Small intestine (tissue), 7 donors: ENCODE results near the gene TTC34. TPM values are rescaled to one million over a fixed set of nuclear protein-coding genes. Genes with fewer than 3 reads are reported as not detected.

ENCODE experiments used
- DNase-seq, 2 donors: peaks; one replicate each; pipeline versions ENCODE4 v3.0.0 to v3.0.0-alpha.2; 2013
- FAIRE-seq: peaks from 2 replicates; lab custom pipeline; 2012; peaks lifted over from hg19 to GRCh38; lab: Jason Lieb, UNC
- H3K27ac ChIP-seq, 3 donors: one replicate each; pipeline ENCODE4 v1.5.1; 2013; ENCODE audit warnings: low read length in 2 of 3, mild to moderate bottlenecking in 2 of 3, control low read depth in 1 of 3, inconsistent platforms in 1 of 3, low read depth in 1 of 3, moderate library complexity in 1 of 3
- H3K27me3 ChIP-seq, 3 donors: one replicate each; pipeline ENCODE4 v1.6.1; 2013; ENCODE audit warnings: low read length in 3 of 3, inconsistent platforms in 1 of 3; ENCODE audit not compliant: control insufficient read depth in 3 of 3, insufficient read depth in 3 of 3
- H3K36me3 ChIP-seq, 3 donors: one replicate each; pipeline ENCODE4 v1.6.1; 2013; ENCODE audit warnings: low read length in 3 of 3, inconsistent platforms in 1 of 3, low read depth in 1 of 3, mild to moderate bottlenecking in 1 of 3, moderate library complexity in 1 of 3; ENCODE audit not compliant: control insufficient read depth in 3 of 3, insufficient read depth in 2 of 3
- H3K4me1 ChIP-seq, 3 donors: one replicate each; pipeline ENCODE4 v1.6.1; 2013; ENCODE audit warnings: low read length in 2 of 3, inconsistent platforms in 1 of 3, low read depth in 1 of 3, mild to moderate bottlenecking in 1 of 3, moderate library complexity in 1 of 3; ENCODE audit not compliant: control insufficient read depth in 3 of 3, insufficient read depth in 2 of 3
- H3K4me3 ChIP-seq, 3 donors: one replicate each; pipeline ENCODE4 v1.5.1; 2013; ENCODE audit warnings: low read length in 3 of 3, control low read depth in 1 of 3, inconsistent platforms in 1 of 3, low read depth in 1 of 3, mild to moderate bottlenecking in 1 of 3, moderate library complexity in 1 of 3
- H3K9me3 ChIP-seq, 2 donors: one replicate each; pipeline ENCODE4 v1.6.1; 2013; ENCODE audit warnings: low read depth in 1 of 2, low read length in 1 of 2; ENCODE audit not compliant: control insufficient read depth in 2 of 2, insufficient read depth in 1 of 2
- WGBS, 3 donors: extraction: QIAGEN DNeasy Blood & Tissue Kit; methylation state at CpG; one replicate each; pipeline ENCODE4 v1.1.7; 2013; 5-methylcytosine and 5-hydroxymethylcytosine counted together
- polyA plus RNA-seq, 4 donors: library from polyadenylated mRNA; stranded (reverse) in 3 of 4; unstranded in 1 of 4; fragments of 200-250 nt in 3 of 4; fragments of 120-200 nt in 1 of 4; gene quantifications; one replicate each; pipeline versions ENCODE4 v1.2.1 to v1.2.3, GENCODE V29; 2013
- donor health status: healthy with polysubstance abuse.
- donor health status: control.
- donor health status: control.
- donor health status: Bipolar disorder and iron deficiency.
- donor health status: healthy.

TTC34 gene
- polyA plus RNA-seq, 4 donors: 0.22 to 1.9 TPM; not detected in 2

DNA sequence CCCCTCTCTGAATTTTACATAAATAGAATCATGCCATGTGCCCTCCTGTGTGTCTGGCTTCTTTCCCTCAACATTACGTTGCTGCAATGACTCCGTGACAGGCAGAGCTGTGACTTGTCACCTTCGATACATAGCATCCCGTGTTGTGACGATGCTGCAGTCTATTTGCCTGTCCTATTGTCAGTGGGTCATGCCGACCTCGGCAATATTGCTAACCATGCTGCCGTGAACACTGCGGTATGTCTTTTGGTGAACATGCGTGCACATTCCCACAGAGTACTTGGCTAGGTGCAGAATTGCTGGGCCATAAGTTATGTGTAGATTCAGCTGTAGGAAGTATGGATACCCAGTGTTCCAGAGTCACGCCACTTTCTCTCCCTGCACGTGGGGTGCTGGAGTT lies 36.3 kb upstream of the TTC34 start:
- no peak for DNase-seq
- FAIRE-seq: no peak
- no peaks in the 10 kb centered on the region for H3K36me3 ChIP-seq
- H3K4me1 ChIP-seq: no peaks in the 10 kb centered on the region
- no peak overlapping the region for H3K27ac ChIP-seq
- no peak overlapping the region for H3K4me3 ChIP-seq
- H3K9me3 ChIP-seq: no peaks in the 10 kb centered on the region
- H3K27me3 ChIP-seq: no peaks in the 10 kb centered on the region
- WGBS, 3 donors: 86 to 88% (median 87%) methylated on average over 12 of the region's 12 CpGs

- no peaks in the 10 kb centered on the region for H3K36me3 ChIP-seq
- H3K27ac ChIP-seq: no peak overlapping the region
- DNase-seq (no peak), FAIRE-seq (no peak)
- H3K4me1 ChIP-seq: no peaks in the 10 kb centered on the region
- no peaks in the 10 kb centered on the region for H3K27me3 ChIP-seq
- no peaks in the 10 kb centered on the region for H3K9me3 ChIP-seq
- no peak overlapping the region for H3K4me3 ChIP-seq
- WGBS, 3 donors: 75 to 77% (median 77%) methylated on average over 11 of the region's 11 CpGs
Observed at GRCh38 chr1:2837316-2837715, 35.8 kb upstream of the TTC34 start.

GRCh38 chr1:2836333-2836970 lies 35.0 kb upstream of the TTC34 start:
- no peaks in the 10 kb centered on the region for H3K9me3 ChIP-seq
- no peak for DNase-seq
- H3K27me3 ChIP-seq: no peaks in the 10 kb centered on the region
- FAIRE-seq: no peak
- 82 to 86% (median 83%) methylated on average over 20 of the region's 20 CpGs for WGBS, 3 donors
- no peaks in the 10 kb centered on the region for H3K36me3 ChIP-seq
- no peak overlapping the region for H3K4me3 ChIP-seq
- H3K4me1 ChIP-seq: no peaks in the 10 kb centered on the region
- no peak overlapping the region for H3K27ac ChIP-seq

- Histone ChIP-seq H3K4me1 (no peaks in the 10 kb centered on the region), H3K4me3 (no peak overlapping the region), H3K36me3 (no peaks in the 10 kb centered on the region), H3K27me3 (no peaks in the 10 kb centered on the region), H3K9me3 (no peaks in the 10 kb centered on the region), H3K27ac (no peak overlapping the region)
- no peak for DNase-seq
- FAIRE-seq: no peak
- WGBS, 3 donors: 71 to 80% (median 76%) methylated on average over 10 of the region's 10 CpGs
Observed at GRCh38 chr1:2835650-2836159, 34.2 kb upstream of the TTC34 start.

DNA sequence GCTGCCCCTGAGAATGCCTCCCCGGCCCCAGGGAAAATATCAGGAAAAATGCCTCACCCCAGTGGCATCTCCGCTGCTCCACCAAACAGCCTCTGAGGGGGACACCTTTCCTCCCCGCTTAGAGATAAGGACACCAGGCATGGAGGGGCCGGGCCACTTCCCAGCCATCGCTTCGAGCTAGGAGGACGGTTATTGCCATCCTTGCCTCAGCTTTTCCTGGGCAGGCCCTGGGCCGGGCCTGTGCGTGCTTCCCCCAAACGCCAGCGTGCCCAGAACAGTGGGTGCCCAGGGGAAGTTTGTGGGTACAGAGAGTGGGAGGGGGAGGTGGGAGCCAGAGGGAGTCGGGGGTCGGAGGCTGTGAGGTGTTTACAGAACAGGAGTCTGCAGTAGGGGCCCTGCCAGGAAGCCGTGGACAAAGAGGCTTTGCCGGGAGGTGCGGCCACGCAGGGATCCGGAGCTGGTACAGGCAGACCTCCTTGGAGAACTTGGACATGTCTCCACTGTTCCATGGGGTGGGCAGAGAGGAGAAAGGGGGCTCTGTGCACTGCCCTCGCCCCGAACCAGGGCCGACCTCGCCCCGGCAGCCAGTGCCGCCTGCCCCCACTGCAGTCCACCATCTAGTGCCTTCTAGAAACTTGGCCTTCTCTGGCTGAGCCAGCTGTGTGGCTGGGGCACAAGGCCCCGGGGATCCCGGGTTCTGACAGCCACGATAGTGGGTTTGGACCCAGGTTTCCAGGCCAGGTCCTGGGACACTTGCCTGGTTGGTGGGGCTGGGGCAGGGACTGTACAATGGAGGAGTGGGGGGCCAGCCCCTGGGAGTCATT lies 33.5 kb upstream of the TTC34 start:
- DNase-seq (no peak), FAIRE-seq (no peak)
- no peaks in the 10 kb centered on the region for H3K36me3 ChIP-seq
- WGBS, 3 donors: 80 to 86% (median 82%) methylated on average over 26 to 27 of the region's 27 CpGs
- H3K27ac ChIP-seq: no peak overlapping the region
- no peak overlapping the region for H3K4me3 ChIP-seq
- no peaks in the 10 kb centered on the region for H3K9me3 ChIP-seq
- H3K27me3 ChIP-seq: no peaks in the 10 kb centered on the region
- no peaks in the 10 kb centered on the region for H3K4me1 ChIP-seq

- no peaks in the 10 kb centered on the region for H3K27me3 ChIP-seq
- WGBS, 3 donors: 78 to 85% (median 79%) methylated on average over 15 of the region's 15 CpGs
- no peak for FAIRE-seq
- no peak for DNase-seq
- no peaks in the 10 kb centered on the region for H3K9me3 ChIP-seq
- no peak overlapping the region for H3K27ac ChIP-seq
- H3K36me3 ChIP-seq: no peaks in the 10 kb centered on the region
- H3K4me1 ChIP-seq: no peaks in the 10 kb centered on the region
- H3K4me3 ChIP-seq: no peak overlapping the region
Observed at GRCh38 chr1:2834146-2834475, 32.6 kb upstream of the TTC34 start.

DNA sequence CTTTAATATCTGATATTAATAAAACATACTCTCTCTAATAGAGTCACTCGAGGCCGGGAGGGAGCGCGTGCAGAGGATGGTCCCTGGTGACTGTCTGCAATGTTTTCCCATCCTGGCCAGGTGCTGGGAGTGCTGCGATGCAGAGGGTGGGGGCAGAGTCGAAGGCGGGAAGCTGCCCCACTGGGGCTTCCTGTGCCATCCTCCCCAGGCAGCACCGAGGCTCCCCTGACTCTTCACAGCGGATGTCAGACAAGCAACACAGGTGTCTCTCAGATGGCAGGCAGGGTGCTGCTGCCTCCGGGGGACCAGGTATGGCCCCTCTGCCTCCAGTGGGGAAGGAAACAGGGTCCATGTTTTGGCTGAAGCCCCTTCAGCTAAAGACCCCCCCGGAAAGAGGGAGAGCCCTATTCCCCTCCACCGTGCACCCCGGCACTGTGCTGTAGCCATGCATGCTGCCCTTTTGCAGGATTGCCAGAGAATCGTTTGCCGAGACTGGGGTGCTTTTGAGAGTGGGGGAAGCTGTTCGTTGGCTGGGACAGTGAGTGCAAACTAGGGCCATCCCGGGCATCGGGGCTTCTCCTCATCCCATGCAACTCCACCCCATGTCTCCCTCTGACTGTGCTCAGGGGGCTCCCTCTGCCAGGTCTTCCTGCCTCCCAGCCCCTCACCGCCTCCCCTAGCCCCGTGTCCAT lies 32.1 kb upstream of the TTC34 start:
- Histone ChIP-seq H3K27me3 (no peaks in the 10 kb centered on the region), H3K9me3 (no peaks in the 10 kb centered on the region), H3K4me3 (no peak overlapping the region), H3K36me3 (no peaks in the 10 kb centered on the region), H3K27ac (no peak overlapping the region), H3K4me1 (no peaks in the 10 kb centered on the region)
- FAIRE-seq (no peak), DNase-seq (no peak)
- 66 to 76% (median 70%) methylated on average over 20 of the region's 20 CpGs for WGBS, 3 donors
